ENCODE measurements around the gene URB1. TPM values are rescaled to one million over a fixed set of nuclear protein-coding genes. Genes with fewer than 3 reads are reported as not detected.
"Not testable (repeated sequence)": the region's sequence is repeated elsewhere in the genome, so short reads cannot be mapped to it uniquely, and the experiment has no call there.

Gene URB1
- total RNA-seq, 8 experiments from 2014 or later: 6.5 to 40.6 (median 17.0) TPM

GRCh38 chr21:32316361-32317215 lies 76.2 kb downstream of the URB1 start:
- ATAC-seq (replicated peaks in 6 of 8): peak in 2 of 8 experiments; percentile 7 to 11
- in situ Hi-C loops (cut with MboI; ENCODE audit: low pct_unique_long_range_greater_than_20kb in 2 of 9, low sequenced_read_pairs in 9 of 9, unreplicated experiment in 9 of 9): no loop called here
- no peak overlapping the region for H3K27ac ChIP-seq
- 100% methylated on average over 1 to 4 of the region's 22 CpGs; no CpG with 5 or more reads in 8 of the 10 experiments for WGBS, 10 experiments
- no peak overlapping the region for H3K4me3 ChIP-seq
- H3K4me1 ChIP-seq (replicated peaks in 1 of 2): no peaks in the 10 kb centered on the region

GRCh38 chr21:32315511-32316281 lies 77.1 kb downstream of the URB1 start:
- H3K4me1 ChIP-seq (replicated peaks in 1 of 2): no peaks in the 10 kb centered on the region
- 47 to 87% methylated on average over 3 to 5 of the region's 14 CpGs; no CpG with 5 or more reads in 8 of the 10 experiments for WGBS, 10 experiments
- in situ Hi-C loops (cut with MboI; ENCODE audit: low pct_unique_long_range_greater_than_20kb in 2 of 9, low sequenced_read_pairs in 9 of 9, unreplicated experiment in 9 of 9): no loop called here
- no peak overlapping the region for H3K4me3 ChIP-seq
- no peak overlapping the region for H3K27ac ChIP-seq
- peak in 5 of 8 experiments; percentile 24 to 95 (median 93) for ATAC-seq (replicated peaks in 6 of 8)

- WGBS, 10 experiments: 91 to 100% (median 97%) methylated on average over 3 to 10 of the region's 16 CpGs; no CpG with 5 or more reads in 4 of the 10 experiments
- no peak overlapping the region for H3K27ac ChIP-seq
- H3K4me1 ChIP-seq (replicated peaks in 1 of 2): no peaks in the 10 kb centered on the region
- H3K4me3 ChIP-seq: no peak overlapping the region
- in situ Hi-C loops (cut with MboI; ENCODE audit: low pct_unique_long_range_greater_than_20kb in 2 of 9, low sequenced_read_pairs in 9 of 9, unreplicated experiment in 9 of 9): no loop called here
- ATAC-seq (replicated peaks in 6 of 8): no peak
Measured at GRCh38 chr21:32314806-32315205, 78.0 kb downstream of the URB1 start.

- WGBS, 10 experiments: 85 to 100% (median 100%) methylated on average over 1 to 3 of the region's 6 CpGs; no CpG with 5 or more reads in 5 of the 10 experiments
- Histone ChIP-seq H3K4me1 (replicated peaks in 1 of 2) (no peaks in the 10 kb centered on the region), H3K4me3 (no peak overlapping the region), H3K27ac (no peak overlapping the region)
- in situ Hi-C loops (cut with MboI; ENCODE audit: low pct_unique_long_range_greater_than_20kb in 2 of 9, low sequenced_read_pairs in 9 of 9, unreplicated experiment in 9 of 9): no loop called here
- no peak for ATAC-seq (replicated peaks in 6 of 8)
Measured at GRCh38 chr21:32312976-32313375, 79.8 kb downstream of the URB1 start.

- no peaks in the 10 kb centered on the region for H3K4me1 ChIP-seq (replicated peaks in 1 of 2)
- no peak overlapping the region for H3K27ac ChIP-seq
- 90 to 100% (median 96%) methylated on average over 1 to 4 of the region's 5 CpGs; no CpG with 5 or more reads in 2 of the 10 experiments for WGBS, 10 experiments
- no peak for ATAC-seq (replicated peaks in 6 of 8)
- H3K4me3 ChIP-seq: no peak overlapping the region
- in situ Hi-C loops (cut with MboI; ENCODE audit: low pct_unique_long_range_greater_than_20kb in 2 of 9, low sequenced_read_pairs in 9 of 9, unreplicated experiment in 9 of 9): no loop called here
Measured at GRCh38 chr21:32312326-32312725, 80.5 kb downstream of the URB1 start.

- in situ Hi-C loops (cut with MboI; ENCODE audit: low pct_unique_long_range_greater_than_20kb in 2 of 9, low sequenced_read_pairs in 9 of 9, unreplicated experiment in 9 of 9): no loop called here
- 100% methylated on average over 1 of the region's 9 CpGs; no CpG with 5 or more reads in 7 of the 10 experiments for WGBS, 10 experiments
- no peaks in the 10 kb centered on the region for H3K4me1 ChIP-seq (replicated peaks in 1 of 2)
- no peak overlapping the region for H3K27ac ChIP-seq
- H3K4me3 ChIP-seq: no peak overlapping the region
- no peak for ATAC-seq (replicated peaks in 6 of 8)
Measured at GRCh38 chr21:32311621-32312020, 81.2 kb downstream of the URB1 start.

- H3K4me1 ChIP-seq (replicated peaks in 1 of 2); in situ Hi-C loops (cut with MboI; ENCODE audit: low pct_unique_long_range_greater_than_20kb in 2 of 9, low sequenced_read_pairs in 9 of 9, unreplicated experiment in 9 of 9); H3K4me3 ChIP-seq; H3K27ac ChIP-seq; ATAC-seq (replicated peaks in 6 of 8): not testable (repeated sequence)
- WGBS, 10 experiments: 70 to 100% (median 96%) methylated on average over 1 to 4 of the region's 9 CpGs; no CpG with 5 or more reads in 2 of the 10 experiments
Measured at GRCh38 chr21:32310976-32311375, 81.8 kb downstream of the URB1 start.

- WGBS, 10 experiments: 93 to 100% (median 100%) methylated on average over 1 to 5 of the region's 7 CpGs; no CpG with 5 or more reads in 5 of the 10 experiments
Measured at GRCh38 chr21:32309906-32310460, 82.8 kb downstream of the URB1 start.

GRCh38 chr21:32308696-32309095 lies 84.1 kb downstream of the URB1 start:
- Histone ChIP-seq H3K27ac (no peak overlapping the region), H3K4me1 (replicated peaks in 1 of 2) (no peaks in the 10 kb centered on the region), H3K4me3 (no peak overlapping the region)
- in situ Hi-C loops (cut with MboI; ENCODE audit: low pct_unique_long_range_greater_than_20kb in 2 of 9, low sequenced_read_pairs in 9 of 9, unreplicated experiment in 9 of 9): no loop called here
- no peak for ATAC-seq (replicated peaks in 6 of 8)
- 93 to 100% (median 100%) methylated on average over 1 to 10 of the region's 10 CpGs; no CpG with 5 or more reads in 3 of the 10 experiments for whole genome bisulfite sequencing, 10 experiments

More at GRCh38 chr21:32309906-32310460, 82.8 kb downstream of the URB1 start:
- Histone ChIP-seq H3K4me1 (replicated peaks in 1 of 2) (no peaks in the 10 kb centered on the region), H3K4me3 (no peak overlapping the region), H3K27ac (no peak overlapping the region)
- in situ Hi-C loops (cut with MboI; ENCODE audit: low pct_unique_long_range_greater_than_20kb in 2 of 9, low sequenced_read_pairs in 9 of 9, unreplicated experiment in 9 of 9): no loop called here
- ATAC-seq (replicated peaks in 6 of 8): no peak

GRCh38 chr21:32307706-32308105 lies 85.1 kb downstream of the URB1 start:
- WGBS, 10 experiments: 83 to 100% (median 100%) methylated on average over 1 to 4 of the region's 4 CpGs; no CpG with 5 or more reads in 2 of the 10 experiments
- in situ Hi-C loops (cut with MboI; ENCODE audit: low pct_unique_long_range_greater_than_20kb in 2 of 9, low sequenced_read_pairs in 9 of 9, unreplicated experiment in 9 of 9): no loop called here
- Histone ChIP-seq H3K27ac (no peak overlapping the region), H3K4me1 (replicated peaks in 1 of 2) (no peaks in the 10 kb centered on the region), H3K4me3 (no peak overlapping the region)
- no peak for ATAC-seq (replicated peaks in 6 of 8)

- WGBS, 10 experiments: 37 to 100% (median 77%) methylated on average over 2 to 12 of the region's 22 CpGs; no CpG with 5 or more reads in 2 of the 10 experiments
- H3K27ac ChIP-seq: no peak overlapping the region
Measured at GRCh38 chr21:32306021-32306780, 86.6 kb downstream of the URB1 start.

GRCh38 chr21:32304998-32305397 lies 87.8 kb downstream of the URB1 start:
- no peak for ATAC-seq (replicated peaks in 6 of 8)
- in situ Hi-C loops (cut with MboI; ENCODE audit: low pct_unique_long_range_greater_than_20kb in 2 of 9, low sequenced_read_pairs in 9 of 9, unreplicated experiment in 9 of 9): no loop called here
- Histone ChIP-seq H3K4me1 (replicated peaks in 1 of 2) (no peaks in the 10 kb centered on the region), H3K4me3 (no peak overlapping the region), H3K27ac (no peak overlapping the region)
- WGBS, 10 experiments: 84 to 100% (median 96%) methylated on average over 2 to 7 of the region's 7 CpGs; no CpG with 5 or more reads in 2 of the 10 experiments

More at GRCh38 chr21:32306021-32306780, 86.6 kb downstream of the URB1 start:
- H3K4me3 ChIP-seq: no peak overlapping the region
- no peaks in the 10 kb centered on the region for H3K4me1 ChIP-seq (replicated peaks in 1 of 2)
- in situ Hi-C loops (cut with MboI; ENCODE audit: low pct_unique_long_range_greater_than_20kb in 2 of 9, low sequenced_read_pairs in 9 of 9, unreplicated experiment in 9 of 9): no loop called here
- peak in 4 of 8 experiments; percentile 20 to 83 (median 53) for ATAC-seq (replicated peaks in 6 of 8)

Measured in motor neuron (in vitro differentiated cells).